HG03521 (cell line): Measurements from ENCODE around the gene ARHGAP40.

Experiments
- ATAC-seq: cut with Tn5 transposase; IDR thresholded peaks from one replicate; pipeline ENCODE4 v1.9.1; 2021; ENCODE audit warnings: mild to moderate bottlenecking, moderate library complexity; ENCODE audit not compliant: unreplicated experiment

Gene ARHGAP40

GRCh38 chr20:38649275-38649891, 47.8 kb downstream of the ARHGAP40 start:
- ATAC-seq, result no peak

- no peak for ATAC-seq
These were observed 48.4 kb downstream of the ARHGAP40 start for GRCh38 chr20:38650010-38650409.

- ATAC-seq, result no peak
These were observed 49.5 kb downstream of the ARHGAP40 start for GRCh38 chr20:38651154-38651553.

- no peak for ATAC-seq
These were observed 50.0 kb downstream of the ARHGAP40 start for GRCh38 chr20:38651562-38651961.

DNA sequence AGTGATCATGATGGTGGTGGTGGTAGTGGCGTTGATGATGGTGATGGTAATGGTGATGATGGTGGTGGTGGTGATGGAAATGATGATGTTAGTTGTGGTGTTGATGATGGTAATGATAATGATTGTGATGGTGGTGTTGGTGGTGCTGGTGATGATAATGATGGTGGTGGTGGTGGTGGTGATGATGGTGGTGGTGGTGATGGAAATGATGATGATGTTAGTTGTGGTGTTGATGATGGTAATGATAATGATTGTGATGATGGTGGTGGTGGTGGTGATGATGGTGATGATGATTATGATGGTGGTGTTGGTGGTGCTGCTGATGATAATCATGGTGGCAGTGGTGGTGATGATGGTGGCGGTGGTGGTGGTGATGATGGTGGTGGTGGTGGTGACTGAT, 51.4 kb downstream of the ARHGAP40 start:
- ATAC-seq, result no peak

GRCh38 chr20:38657390-38657789, 55.8 kb downstream of the ARHGAP40 start:
- no peak for ATAC-seq

- no peak for ATAC-seq
These were observed 57.4 kb downstream of the ARHGAP40 start for GRCh38 chr20:38658879-38659596.

GRCh38 chr20:38659597-38659880, 57.9 kb downstream of the ARHGAP40 start:
- ATAC-seq, result no peak

GRCh38 chr20:38660429-38660828, 58.8 kb downstream of the ARHGAP40 start:
- ATAC-seq, result no peak

GRCh38 chr20:38663660-38664059, 62.1 kb downstream of the ARHGAP40 start:
- no peak for ATAC-seq

DNA sequence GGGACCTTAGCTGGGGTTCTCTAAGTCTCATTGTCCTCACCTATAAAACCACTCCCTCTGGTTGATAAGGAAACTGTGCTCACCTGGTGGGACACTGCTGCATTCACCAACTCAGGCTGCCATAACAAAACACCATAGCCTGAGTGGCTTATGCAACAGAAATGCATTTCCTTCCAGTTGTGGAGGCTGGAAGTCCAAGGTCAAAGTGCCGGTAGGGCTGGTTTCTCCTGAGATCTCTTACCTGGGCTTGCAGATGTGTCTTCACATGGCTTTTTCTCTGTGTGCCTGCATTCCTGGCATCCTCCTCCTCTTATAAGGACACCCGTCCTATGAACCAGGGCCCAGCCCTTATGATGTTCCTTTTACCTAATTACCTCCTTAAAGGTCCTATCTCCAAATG, 62.7 kb downstream of the ARHGAP40 start:
- no peak for ATAC-seq

- no peak for ATAC-seq
These were observed 63.5 kb downstream of the ARHGAP40 start for GRCh38 chr20:38665094-38665493.

DNA sequence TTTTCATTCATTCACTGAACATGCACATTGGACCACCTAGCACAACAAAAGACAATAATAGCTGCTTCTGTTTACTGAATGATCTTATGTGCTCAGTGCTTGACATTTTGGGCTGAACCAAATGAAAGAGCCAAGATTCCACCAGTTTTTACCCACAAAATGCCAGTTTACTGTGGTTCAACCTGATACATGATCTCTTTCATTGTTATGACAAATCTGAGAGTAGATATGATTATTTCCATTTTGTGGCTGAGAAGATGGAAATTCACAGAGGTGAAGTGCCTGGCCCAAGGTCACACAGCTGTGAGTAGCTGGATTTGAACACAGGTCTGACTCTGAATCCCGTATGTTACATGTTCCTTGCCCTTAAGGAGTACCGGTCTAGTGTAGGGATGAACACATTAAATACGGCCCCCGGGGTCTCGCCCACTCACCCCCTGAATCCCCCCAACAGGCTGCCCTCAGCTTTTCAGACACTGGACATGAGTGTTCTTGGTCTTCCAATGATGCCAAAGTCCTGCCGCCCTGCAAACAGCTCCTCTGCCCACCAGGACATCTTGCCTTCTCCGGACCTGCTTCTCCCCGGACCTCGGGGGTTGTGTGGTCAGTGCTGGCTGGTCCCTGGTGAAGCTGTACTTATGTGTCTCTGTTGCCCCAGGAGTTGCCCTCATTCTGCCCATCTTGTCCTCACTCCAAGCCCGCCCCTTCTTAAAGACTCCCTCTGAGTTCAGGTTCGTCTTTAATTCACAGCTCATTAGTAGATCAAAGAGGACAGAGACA, 64.1 kb downstream of the ARHGAP40 start:
- ATAC-seq, result no peak

- no peak for ATAC-seq
These were observed 65.9 kb downstream of the ARHGAP40 start for GRCh38 chr20:38667417-38667956.

DNA sequence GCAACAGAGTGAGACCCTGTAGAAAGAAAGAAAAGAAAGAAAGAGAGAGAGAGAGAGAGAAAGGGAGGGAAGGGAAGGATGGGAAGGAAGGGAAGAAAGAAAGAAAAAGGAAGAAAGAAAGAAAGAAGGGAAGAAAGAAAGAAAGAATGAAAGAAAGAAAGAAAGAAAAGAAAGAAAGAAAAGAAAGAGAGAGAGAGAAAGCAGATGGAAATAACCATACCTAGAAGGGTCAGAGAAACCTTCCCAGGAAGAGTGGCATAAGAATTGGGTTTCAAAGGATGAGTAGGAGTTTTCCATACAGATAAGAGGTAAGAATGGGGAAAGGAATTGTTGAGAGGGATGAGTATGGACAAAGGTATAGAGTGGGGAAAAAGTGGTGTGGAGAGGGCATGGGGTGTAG, 68.1 kb downstream of the ARHGAP40 start:
- ATAC-seq, result no peak

- no peak for ATAC-seq
These were observed 69.2 kb downstream of the ARHGAP40 start for GRCh38 chr20:38670786-38671185.

DNA sequence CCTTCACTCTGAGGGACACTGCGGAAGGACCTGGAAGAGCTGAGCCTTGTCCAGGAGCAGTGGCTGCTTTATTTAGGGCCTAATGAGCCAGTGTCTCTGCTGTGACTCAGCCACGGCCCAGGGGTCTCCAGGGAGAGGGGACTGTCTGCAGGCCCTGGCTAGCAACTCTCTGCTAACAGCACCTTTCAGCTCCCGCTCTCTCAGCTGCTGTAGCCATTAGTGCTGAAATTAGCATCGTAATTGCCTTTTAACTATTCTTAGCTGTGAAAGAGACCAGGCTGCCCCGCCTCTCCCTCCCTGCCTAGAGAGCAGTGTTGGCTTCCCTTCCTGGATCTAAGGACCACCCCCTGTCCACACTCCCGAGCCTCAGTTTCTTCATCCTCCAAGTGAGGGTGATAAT, 69.6 kb downstream of the ARHGAP40 start:
- no peak for ATAC-seq

- ATAC-seq, result no peak
These were observed 70.2 kb downstream of the ARHGAP40 start for GRCh38 chr20:38671701-38672292.

DNA sequence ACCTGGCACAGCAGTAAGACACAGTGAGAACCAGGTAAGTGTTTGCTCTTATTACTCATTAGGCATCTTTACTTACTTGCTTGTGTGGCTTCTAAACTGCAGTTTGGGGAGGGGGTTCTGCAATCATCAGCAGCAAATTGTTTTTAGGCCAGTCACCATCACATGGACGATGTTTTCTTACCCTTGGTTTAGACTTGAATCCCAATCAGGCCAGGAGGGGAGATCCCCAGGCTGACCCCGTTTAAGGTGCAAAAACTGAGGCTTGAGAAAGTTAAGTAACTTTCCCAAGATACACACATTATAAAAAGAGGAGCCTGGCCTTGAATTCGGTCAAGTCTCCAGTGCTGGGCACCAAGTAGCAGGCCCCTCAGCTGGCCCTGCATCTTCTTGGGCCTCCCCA, 70.9 kb downstream of the ARHGAP40 start:
- ATAC-seq, result no peak

DNA sequence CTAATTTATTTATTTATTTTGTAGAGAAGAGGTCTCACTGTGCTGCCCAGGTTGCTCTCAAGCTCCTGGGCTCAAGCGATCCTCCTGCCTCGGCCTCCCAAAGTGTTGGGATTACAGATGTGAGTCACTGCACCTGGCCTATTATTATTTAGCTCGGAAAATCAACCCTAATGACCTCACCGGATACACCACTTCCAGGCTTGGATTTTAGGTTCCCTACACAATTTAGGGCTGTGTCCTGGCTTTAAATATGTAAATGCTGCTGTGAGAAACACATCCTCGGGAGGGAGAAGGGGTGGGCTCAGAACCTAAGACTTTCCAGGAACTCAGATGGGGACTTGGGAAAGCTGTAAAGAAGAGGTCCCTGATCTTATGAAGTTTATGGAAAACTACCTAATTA, 71.7 kb downstream of the ARHGAP40 start:
- no peak for ATAC-seq

- peak; percentile 13 for ATAC-seq
These were observed 72.1 kb downstream of the ARHGAP40 start for GRCh38 chr20:38673725-38674091.
